SKM-1 (cell line): ENCODE results near the gene FXYD2.
A peak's percentile ranks its signal among the peaks of the same experiment; 100 is the strongest.

Experiments used
- DNase-seq: peaks from one replicate; lab custom pipeline; 2025; ENCODE audit not compliant: unreplicated experiment; lab: John Stamatoyannopoulos, UW

The FXYD2 gene

GRCh38 chr11:117836077-117836960 lies 11.8 kb upstream of the FXYD2 start:
- peak; percentile 72 for DNase-seq

- no peak for DNase-seq
These were observed 11.0 kb upstream of the FXYD2 start for GRCh38 chr11:117835576-117835975.

- DNase-seq, result no peak
These were observed 10.4 kb upstream of the FXYD2 start for GRCh38 chr11:117834838-117835443.

GRCh38 chr11:117834068-117834810 lies 9.7 kb upstream of the FXYD2 start:
- DNase-seq, result no peak

- no peak for DNase-seq
These were observed 8.9 kb upstream of the FXYD2 start for GRCh38 chr11:117833401-117833891.

- DNase-seq, result no peak
These were observed 8.0 kb upstream of the FXYD2 start for GRCh38 chr11:117832511-117832910.

- no peak for DNase-seq
These were observed 7.3 kb upstream of the FXYD2 start for GRCh38 chr11:117831661-117832415.

GRCh38 chr11:117830674-117831351 lies 6.3 kb upstream of the FXYD2 start:
- no peak for DNase-seq

- DNase-seq, result no peak
These were observed 5.5 kb upstream of the FXYD2 start for GRCh38 chr11:117830072-117830471.

- no peak for DNase-seq
These were observed 4.8 kb upstream of the FXYD2 start for GRCh38 chr11:117829369-117829725.

GRCh38 chr11:117828611-117829368 lies 4.2 kb upstream of the FXYD2 start:
- DNase-seq, result no peak

- no peak for DNase-seq
These were observed 3.3 kb upstream of the FXYD2 start for GRCh38 chr11:117827521-117828511.

- no peak for DNase-seq
These were observed 2.3 kb upstream of the FXYD2 start for GRCh38 chr11:117826832-117827231.

GRCh38 chr11:117826190-117826570 lies 1.6 kb upstream of the FXYD2 start:
- DNase-seq, result no peak

- DNase-seq, result no peak
These were observed 1.1 kb upstream of the FXYD2 start for GRCh38 chr11:117825538-117826189.

- no peak for DNase-seq
These were observed 561 bp downstream of the FXYD2 start for GRCh38 chr11:117823946-117824420.

- DNase-seq, result no peak
These were observed 1.1 kb downstream of the FXYD2 start for GRCh38 chr11:117823294-117823945.
